Uterus (tissue), 4 donors: ENCODE results near the gene ARHGEF2. TPM values are rescaled to one million over a fixed set of nuclear protein-coding genes. Genes with fewer than 3 reads are reported as not detected.

Source experiments
- DNase-seq, 2 donors: peaks; one replicate each; pipeline ENCODE4 v3.0.0-alpha.2; 2019 to 2020
- H3K27ac ChIP-seq, 2 donors: fragments of 200-600 bp; sonication (generic); 1 replicate in 1 of 2; 2 replicates in 1 of 2; pipeline ENCODE4 v1.5.1; 2016 to 2018
- H3K27me3 ChIP-seq, 2 donors: fragments of 200-600 bp; sonication (generic); one replicate each; pipeline ENCODE4 v1.5.1; 2018 to 2019; ENCODE audit warnings: control low read depth in 1 of 2
- H3K36me3 ChIP-seq, 2 donors: fragments of 200-600 bp; sonication (generic); one replicate each; pipeline ENCODE4 v1.5.1; 2019; ENCODE audit warnings: control low read depth in 1 of 2
- H3K4me1 ChIP-seq, 2 donors: fragments of 200-600 bp; sonication (generic); one replicate each; pipeline ENCODE4 v1.5.1; 2018 to 2019; ENCODE audit warnings: control low read depth in 1 of 2
- H3K4me3 ChIP-seq, 2 donors: fragments of 200-600 bp; sonication (generic); 1 replicate in 1 of 2; 2 replicates in 1 of 2; pipeline ENCODE4 v1.5.1; 2018 to 2019; ENCODE audit warnings: mild to moderate bottlenecking in 1 of 2
- H3K9me3 ChIP-seq, 2 donors: fragments of 200-600 bp; sonication (generic); one replicate each; pipeline ENCODE4 v1.5.1; 2019; ENCODE audit warnings: control low read depth in 1 of 2
- CTCF ChIP-seq, 4 experiments: fragments of 200-600 bp in 2 of 4; fragments of 450-650 bp in 2 of 4; sonication (generic) in 2 of 4; IDR thresholded peaks; one replicate each; pipeline ENCODE4 v1.5.1; 2016 to 2019; ENCODE audit warnings: antibody characterized with exemption in 4 of 4, mild to moderate bottlenecking in 2 of 4, moderate library complexity in 1 of 4
- POLR2A ChIP-seq, 2 donors: fragments of 450-650 bp; IDR thresholded peaks; one replicate each; pipeline ENCODE4 v1.6.1; 2016; ENCODE audit warnings: antibody characterized with exemption in 2 of 2, mild to moderate bottlenecking in 1 of 2, moderate library complexity in 1 of 2
- intact Hi-C: fragments of 100-400 bp; cut with DNase I; formaldehyde crosslinking; loops from one replicate; pipeline ENCODE4 v1.15.1; 2023; ENCODE audit warnings: low total_unique reads
- total RNA-seq, 4 donors: library from RNA; depleted of rRNA in 3 of 4; stranded (reverse); fragments of >200 nt in 3 of 4; gene quantifications; one replicate each; pipeline versions ENCODE4 v1.1.0 to v1.2.4, GENCODE V29; 2014 to 2023
- donor health status: DM: yes; HTN: yes; CAD: no.

The ARHGEF2 gene
- total RNA-seq, 4 donors from 2014 or later = 59.4 to 178 (median 72.8) TPM

- Histone ChIP-seq H3K4me1 (no peaks in the 10 kb centered on the region), H3K9me3 (no peaks in the 10 kb centered on the region), H3K27ac (no peak overlapping the region), H3K36me3 (no peaks in the 10 kb centered on the region), H3K27me3 (no peaks in the 10 kb centered on the region), H3K4me3 (no peak overlapping the region)
- no peak for DNase-seq
- TF ChIP-seq CTCF (IDR thresholded peaks at IDR 0.05) = no peak
- TF ChIP-seq POLR2A (IDR thresholded peaks at IDR 0.05) = no peak
- intact Hi-C loops = no loop called here
Measured at GRCh38 chr1:156002188-156002911, 24.0 kb upstream of the ARHGEF2 start.

GRCh38 chr1:156001662-156002171, 23.4 kb upstream of the ARHGEF2 start:
- no peaks in the 10 kb centered on the region for H3K4me1 ChIP-seq
- no peaks in the 10 kb centered on the region for H3K9me3 ChIP-seq
- no peak for TF ChIP-seq CTCF (IDR thresholded peaks at IDR 0.05)
- no peak for TF ChIP-seq POLR2A (IDR thresholded peaks at IDR 0.05)
- no peak for DNase-seq
- intact Hi-C loops = no loop called here
- H3K36me3 ChIP-seq = no peaks in the 10 kb centered on the region
- no peak overlapping the region for H3K4me3 ChIP-seq
- no peak overlapping the region for H3K27ac ChIP-seq
- no peaks in the 10 kb centered on the region for H3K27me3 ChIP-seq

- no peak for TF ChIP-seq CTCF (IDR thresholded peaks at IDR 0.05)
- no peak for TF ChIP-seq POLR2A (IDR thresholded peaks at IDR 0.05)
- H3K9me3 ChIP-seq = no peaks in the 10 kb centered on the region
- H3K27ac ChIP-seq = no peak overlapping the region
- DNase-seq = no peak
- no peak overlapping the region for H3K4me3 ChIP-seq
- H3K36me3 ChIP-seq = no peaks in the 10 kb centered on the region
- intact Hi-C loops = no loop called here
- no peaks in the 10 kb centered on the region for H3K27me3 ChIP-seq
- no peaks in the 10 kb centered on the region for H3K4me1 ChIP-seq
Measured at GRCh38 chr1:156001021-156001661, 22.8 kb upstream of the ARHGEF2 start.

- H3K27ac ChIP-seq = no peak overlapping the region
- TF ChIP-seq CTCF (IDR thresholded peaks at IDR 0.05) (no peak), POLR2A (IDR thresholded peaks at IDR 0.05) (no peak)
- H3K9me3 ChIP-seq = no peaks in the 10 kb centered on the region
- no peaks in the 10 kb centered on the region for H3K36me3 ChIP-seq
- H3K4me3 ChIP-seq = no peak overlapping the region
- no peaks in the 10 kb centered on the region for H3K4me1 ChIP-seq
- intact Hi-C loops = no loop called here
- H3K27me3 ChIP-seq = no peaks in the 10 kb centered on the region
- DNase-seq = no peak
Measured at GRCh38 chr1:155999964-156000363, 21.6 kb upstream of the ARHGEF2 start.

- H3K4me1 ChIP-seq = no peaks in the 10 kb centered on the region
- H3K27ac ChIP-seq = no peak overlapping the region
- DNase-seq = no peak
- TF ChIP-seq POLR2A (IDR thresholded peaks at IDR 0.05) (no peak), CTCF (IDR thresholded peaks at IDR 0.05) (no peak)
- intact Hi-C loops = no loop called here
- no peak overlapping the region for H3K4me3 ChIP-seq
- H3K27me3 ChIP-seq = no peaks in the 10 kb centered on the region
- H3K9me3 ChIP-seq = no peaks in the 10 kb centered on the region
- H3K36me3 ChIP-seq = no peaks in the 10 kb centered on the region
Measured at GRCh38 chr1:155996166-155996565, 17.8 kb upstream of the ARHGEF2 start.
